NK-92 (cell line): ENCODE measurements around the gene LARGE1.

Experiments used
- DNase-seq: peaks from one replicate; lab custom pipeline; 2025; ENCODE audit not compliant: unreplicated experiment; lab: John Stamatoyannopoulos, UW

Gene LARGE1

GRCh38 chr22:33735978-33736377 lies 184.3 kb downstream of the LARGE1 start:
- no peak for DNase-seq

GRCh38 chr22:33728847-33729246 lies 191.4 kb downstream of the LARGE1 start:
- no peak for DNase-seq

GRCh38 chr22:33726294-33726734 lies 194.0 kb downstream of the LARGE1 start:
- DNase-seq, result no peak

- DNase-seq, result no peak
Measured at GRCh38 chr22:33723915-33724314, 196.4 kb downstream of the LARGE1 start.

- no peak for DNase-seq
Measured at GRCh38 chr22:33722816-33723215, 197.5 kb downstream of the LARGE1 start.

GRCh38 chr22:33720166-33720878 lies 200.0 kb downstream of the LARGE1 start:
- no peak for DNase-seq

- no peak for DNase-seq
Measured at GRCh38 chr22:33717694-33718396, 202.4 kb downstream of the LARGE1 start.

GRCh38 chr22:33715237-33715985 lies 204.9 kb downstream of the LARGE1 start:
- DNase-seq, result no peak

GRCh38 chr22:33710326-33710725 lies 209.9 kb downstream of the LARGE1 start:
- no peak for DNase-seq

- DNase-seq, result no peak
Measured at GRCh38 chr22:33707581-33707980, 212.7 kb downstream of the LARGE1 start.

- DNase-seq, result no peak
Measured at GRCh38 chr22:33706100-33706499, 214.2 kb downstream of the LARGE1 start.

- no peak for DNase-seq
Measured at GRCh38 chr22:33699176-33699575, 221.1 kb downstream of the LARGE1 start.

- DNase-seq, result no peak
Measured at GRCh38 chr22:33697640-33698039, 222.6 kb downstream of the LARGE1 start.

- no peak for DNase-seq
Measured at GRCh38 chr22:33691057-33691630, 229.1 kb downstream of the LARGE1 start.

GRCh38 chr22:33688903-33689302 lies 231.4 kb downstream of the LARGE1 start:
- DNase-seq, result no peak

- no peak for DNase-seq
Measured at GRCh38 chr22:33687464-33687863, 232.8 kb downstream of the LARGE1 start.

GRCh38 chr22:33684087-33684486 lies 236.2 kb downstream of the LARGE1 start:
- DNase-seq, result no peak

- DNase-seq, result no peak
Measured at GRCh38 chr22:33682927-33683326, 237.3 kb downstream of the LARGE1 start.

- no peak for DNase-seq
Measured at GRCh38 chr22:33680632-33681031, 239.6 kb downstream of the LARGE1 start.

- no peak for DNase-seq
Measured at GRCh38 chr22:33678523-33678922, 241.8 kb downstream of the LARGE1 start.

- no peak for DNase-seq
Measured at GRCh38 chr22:33677536-33677935, 242.7 kb downstream of the LARGE1 start.
